Retina (tissue), 1 donor: ENCODE results near the gene ZNF77.
"Not testable (repeated sequence)": the region's sequence is repeated elsewhere in the genome, so short reads cannot be mapped to it uniquely, and the experiment has no call there.

Source experiments
- DNase-seq: peaks from one replicate; pipeline ENCODE4 v3.0.0-alpha.2; 2016

ZNF77 gene

DNA sequence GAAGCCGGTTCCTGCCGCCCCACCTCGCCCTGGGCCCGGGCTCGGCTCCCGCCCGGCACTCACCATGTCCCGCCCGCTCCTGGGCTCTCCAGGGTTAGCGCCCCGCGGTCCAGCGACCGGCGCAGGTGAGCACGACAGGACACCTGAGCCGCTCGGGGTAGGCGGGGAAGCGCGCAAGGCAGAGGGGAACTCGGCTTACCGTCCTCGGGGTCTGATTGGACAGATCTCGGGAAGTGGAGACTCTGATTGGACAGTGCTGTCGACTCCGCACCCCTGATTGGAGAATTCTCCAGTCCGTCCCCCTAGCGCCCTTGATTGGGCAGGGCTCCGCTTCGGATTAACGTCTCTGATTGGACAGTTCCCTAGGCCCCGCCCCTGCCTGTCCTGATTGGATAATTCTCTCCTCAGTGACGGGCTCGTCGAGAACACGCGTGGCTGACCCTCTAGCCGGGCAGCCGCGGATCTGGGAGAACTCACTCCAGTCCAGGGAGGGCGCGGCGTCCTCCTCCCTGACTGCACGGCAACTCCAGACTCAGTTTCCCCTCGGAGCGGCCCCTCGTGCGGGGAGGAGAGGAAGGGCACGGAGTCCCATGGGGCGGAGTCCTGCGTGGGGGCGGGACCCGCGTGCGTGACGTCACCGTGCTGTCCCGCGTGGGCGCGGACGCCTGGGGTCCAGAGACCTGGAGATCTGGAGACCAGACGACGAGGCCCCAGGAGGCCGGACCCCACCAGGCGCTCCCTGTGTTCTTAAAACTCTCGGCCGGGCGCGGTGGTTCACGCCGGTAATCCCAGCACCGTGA, at the start of gene ZNF77:
Gene ZNF77, minus strand, starts transcription at position 197 of the 800 bp plus-strand sequence. Its CDS starts 131 bp downstream, at position 66.
- DNase-seq = peak; percentile 97

- no peak for DNase-seq
Measured at GRCh38 chr19:2993579-2993978, 48.8 kb upstream of the ZNF77 start.

GRCh38 chr19:2992958-2993357, 48.2 kb upstream of the ZNF77 start:
- no peak for DNase-seq

GRCh38 chr19:2992333-2992732, 47.6 kb upstream of the ZNF77 start:
- not testable (repeated sequence) for DNase-seq

DNA sequence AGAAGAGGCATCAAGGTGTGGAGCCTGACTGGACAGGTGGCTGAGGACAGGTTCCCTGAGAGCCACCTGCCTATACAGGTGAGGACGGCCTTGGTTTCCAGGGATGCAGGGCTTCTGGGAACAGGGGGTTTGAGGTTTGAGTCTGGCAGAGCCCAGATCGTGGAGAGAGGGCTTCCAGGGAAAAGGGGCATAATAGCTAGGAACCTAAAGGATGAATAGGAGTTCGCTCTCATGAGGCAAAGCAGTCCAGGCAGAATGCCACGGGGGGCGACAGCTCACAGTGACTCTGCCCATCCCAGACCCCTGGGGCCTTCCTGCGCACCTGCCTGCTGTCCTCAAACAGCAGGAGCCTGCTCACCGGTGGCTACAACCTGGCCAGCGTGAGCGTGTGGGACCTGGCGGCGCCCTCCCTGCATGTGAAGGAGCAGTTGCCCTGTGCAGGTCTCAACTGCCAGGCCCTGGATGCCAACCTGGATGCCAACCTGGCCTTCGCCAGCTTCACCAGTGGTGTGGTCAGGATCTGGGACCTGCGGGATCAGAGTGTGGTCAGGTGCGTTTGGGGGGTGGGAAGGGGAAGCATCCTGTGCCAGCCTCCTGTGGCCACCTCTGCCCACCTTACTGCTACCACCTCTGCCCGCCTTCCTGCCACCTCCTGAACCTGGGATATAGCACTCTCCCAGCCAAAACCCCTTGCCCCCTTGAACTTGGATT, 44.6 kb upstream of the ZNF77 start:
- DNase-seq = no peak

- DNase-seq = no peak
Measured at GRCh38 chr19:2988568-2988967, 43.8 kb upstream of the ZNF77 start.

DNA sequence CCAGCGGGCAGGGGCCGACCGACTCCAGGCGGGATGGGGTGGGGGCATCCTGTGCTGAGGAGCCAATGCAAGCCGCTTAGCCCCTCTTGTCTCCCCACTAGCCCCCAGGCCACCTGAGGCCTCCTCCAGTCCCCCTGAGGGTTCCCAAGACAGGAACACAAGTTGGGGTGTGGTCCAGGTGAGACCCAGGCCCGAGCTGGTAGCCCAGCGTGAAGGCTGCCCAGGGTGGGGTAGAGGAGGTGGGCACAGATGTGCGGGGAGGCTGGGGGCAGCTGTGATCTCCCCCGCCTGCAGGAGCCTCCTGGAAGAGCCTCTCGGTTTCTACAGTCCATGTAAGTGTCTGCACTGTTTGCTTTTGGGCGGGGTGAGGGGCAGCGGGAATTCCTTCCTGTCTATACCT, 43.0 kb upstream of the ZNF77 start:
- DNase-seq = no peak

DNA sequence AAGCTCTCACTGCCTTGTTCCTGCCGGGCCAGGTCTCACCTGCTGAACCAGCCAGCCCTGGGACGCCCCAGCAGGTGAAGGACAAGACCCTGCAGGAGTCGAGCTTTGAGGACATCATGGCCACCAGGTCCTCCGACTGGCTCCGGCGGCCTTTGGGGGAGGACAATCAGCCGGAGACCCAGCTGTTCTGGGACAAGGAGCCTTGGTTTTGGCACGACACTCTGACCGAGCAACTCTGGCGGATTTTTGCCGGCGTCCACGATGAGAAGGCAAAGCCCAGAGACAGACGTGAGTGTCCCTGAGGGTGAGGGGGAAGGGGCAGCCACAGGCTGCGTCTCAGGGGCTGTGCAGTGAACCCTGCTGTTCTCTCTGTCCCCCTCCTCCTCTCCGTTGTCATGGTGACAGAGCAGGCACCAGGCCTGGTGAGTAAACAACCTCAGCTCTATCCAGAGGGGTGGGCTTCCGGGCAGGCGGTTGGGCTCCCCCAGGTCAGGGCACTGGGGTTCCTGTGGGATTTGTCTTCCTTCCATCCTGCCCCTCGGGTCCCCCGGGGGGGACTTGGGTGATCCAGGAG, 42.3 kb upstream of the ZNF77 start:
- peak; percentile 91 for DNase-seq

GRCh38 chr19:2984215-2984528, 39.4 kb upstream of the ZNF77 start:
- no peak for DNase-seq

DNA sequence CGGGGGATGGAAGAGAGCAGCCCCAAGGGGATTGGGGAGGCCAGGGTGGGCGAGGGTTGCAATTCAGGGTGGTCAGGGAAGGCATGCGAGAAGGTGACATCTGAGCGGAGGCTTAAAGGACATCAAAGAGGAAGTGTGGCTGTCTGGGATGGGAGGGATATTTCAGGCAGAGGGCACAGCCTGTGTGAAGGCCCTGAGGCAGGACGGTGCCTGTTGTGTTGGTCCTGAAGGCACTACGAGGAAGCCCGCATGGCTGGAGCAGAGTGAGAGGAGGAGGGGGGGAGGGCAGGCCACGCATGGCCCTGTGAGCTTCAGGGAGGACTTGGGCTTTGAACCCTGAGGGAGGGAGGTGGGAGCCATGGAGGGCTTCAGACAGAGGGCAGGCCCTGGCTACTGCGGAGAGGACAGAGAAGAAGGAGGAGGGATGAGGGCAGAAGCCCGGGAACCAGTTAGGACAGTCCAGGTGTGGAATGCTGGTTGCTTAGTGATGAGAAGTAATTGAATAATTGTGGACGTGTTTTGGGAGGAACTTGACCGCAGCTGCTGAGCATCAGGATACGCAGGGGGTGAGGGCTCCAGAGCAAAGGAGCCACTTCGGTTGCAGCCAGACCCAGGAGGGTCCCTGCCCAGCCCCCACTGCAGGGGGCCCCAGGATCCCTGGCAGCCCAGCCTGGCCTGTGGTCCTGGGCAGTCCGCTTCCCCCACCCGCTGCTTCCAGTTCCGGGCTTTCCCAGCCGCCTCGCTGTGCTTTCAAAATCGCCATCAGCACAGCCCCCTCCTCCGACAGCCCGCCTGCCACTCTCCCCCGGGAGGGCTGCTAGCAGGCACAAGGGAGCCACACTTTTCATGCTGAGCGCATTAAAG, 38.8 kb upstream of the ZNF77 start:
- DNase-seq = peak; percentile 92

DNA sequence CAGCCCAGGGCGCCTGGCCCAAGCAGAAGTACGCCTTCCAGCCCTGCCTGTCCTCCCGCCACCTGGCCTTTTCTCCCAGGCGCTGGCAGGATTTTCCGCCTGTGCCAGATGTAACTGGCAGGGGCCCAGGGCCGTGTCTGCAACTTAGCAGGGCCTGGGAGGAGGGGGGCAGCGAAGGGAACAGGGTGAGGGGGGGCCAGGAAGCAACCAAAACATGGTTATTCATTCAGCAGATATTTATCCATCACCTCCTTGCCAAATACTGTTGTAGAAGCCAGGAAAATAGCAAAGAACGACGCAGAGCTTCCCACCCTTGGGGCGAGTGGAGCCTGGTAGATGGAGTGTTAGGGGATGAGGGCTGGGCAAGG, 38.2 kb upstream of the ZNF77 start:
- peak; percentile 71 for DNase-seq

DNA sequence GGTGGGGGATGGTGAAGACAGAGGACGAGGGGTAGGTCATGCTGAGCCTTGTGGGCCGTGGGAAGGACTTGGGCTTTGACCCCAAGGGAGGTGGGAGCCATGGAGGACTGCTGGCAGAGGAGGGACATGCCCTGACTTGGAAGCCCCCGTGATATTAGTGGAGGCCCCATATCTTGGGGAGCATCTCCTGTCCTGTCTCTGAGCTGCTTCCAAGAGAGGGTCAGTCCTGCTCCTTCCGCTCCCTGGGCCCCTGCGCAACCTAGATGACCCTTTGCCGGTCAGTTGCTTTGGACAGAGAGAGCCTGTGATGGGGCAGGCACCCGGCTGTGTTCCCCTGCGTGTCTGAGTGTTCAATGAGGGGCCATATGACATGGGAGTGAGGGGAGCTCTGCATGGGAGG, 37.8 kb upstream of the ZNF77 start:
- no peak for DNase-seq

DNA sequence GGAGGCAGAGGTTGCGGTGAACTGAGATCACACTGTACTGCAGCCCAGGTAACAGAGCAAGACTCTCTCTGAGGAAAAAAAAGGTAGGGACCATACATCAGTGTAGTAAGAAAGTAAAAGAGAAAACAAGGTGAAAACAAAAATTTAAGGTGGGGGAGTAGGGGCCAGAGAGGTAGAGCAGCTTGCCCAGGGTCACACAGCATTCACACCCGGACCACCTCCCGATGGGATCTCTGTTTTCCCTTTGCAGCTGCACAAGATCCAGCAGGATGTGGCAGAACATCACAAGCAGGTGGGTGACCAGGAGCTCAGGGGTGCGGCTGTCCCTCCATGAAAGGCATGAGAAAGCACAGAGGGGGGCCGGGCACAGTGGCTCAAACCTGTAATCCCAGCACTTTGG, 37.1 kb upstream of the ZNF77 start:
- no peak for DNase-seq

DNA sequence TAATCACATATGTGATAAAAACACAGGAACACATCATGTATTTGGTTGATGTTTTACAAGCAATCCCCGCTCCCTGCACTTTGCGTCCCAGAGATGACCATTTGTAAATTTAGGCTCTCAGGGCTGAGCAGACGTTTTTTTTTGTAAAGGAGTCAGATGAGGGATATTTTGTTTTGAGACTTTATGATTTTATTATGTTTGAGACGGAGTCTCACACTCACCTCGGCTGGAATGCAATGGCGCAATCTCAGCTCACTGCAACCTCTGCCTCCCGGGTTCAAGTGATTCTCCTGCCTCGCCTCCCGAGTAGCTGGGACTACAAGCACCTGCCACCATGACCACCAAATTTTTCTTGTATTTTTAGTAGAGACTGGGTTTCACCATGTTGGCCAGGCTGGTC, 34.0 kb upstream of the ZNF77 start:
- no peak for DNase-seq

GRCh38 chr19:2978166-2978767, 33.5 kb upstream of the ZNF77 start:
- no peak for DNase-seq

GRCh38 chr19:2977746-2978138, 33.0 kb upstream of the ZNF77 start:
- no peak for DNase-seq

GRCh38 chr19:2977001-2977745, 32.4 kb upstream of the ZNF77 start, which contains the start of gene TLE6:
Gene TLE6, plus strand, starts transcription at chr19:2977564. Its CDS starts 670 bp downstream, at chr19:2978234.
- peak; percentile 99 for DNase-seq

DNA sequence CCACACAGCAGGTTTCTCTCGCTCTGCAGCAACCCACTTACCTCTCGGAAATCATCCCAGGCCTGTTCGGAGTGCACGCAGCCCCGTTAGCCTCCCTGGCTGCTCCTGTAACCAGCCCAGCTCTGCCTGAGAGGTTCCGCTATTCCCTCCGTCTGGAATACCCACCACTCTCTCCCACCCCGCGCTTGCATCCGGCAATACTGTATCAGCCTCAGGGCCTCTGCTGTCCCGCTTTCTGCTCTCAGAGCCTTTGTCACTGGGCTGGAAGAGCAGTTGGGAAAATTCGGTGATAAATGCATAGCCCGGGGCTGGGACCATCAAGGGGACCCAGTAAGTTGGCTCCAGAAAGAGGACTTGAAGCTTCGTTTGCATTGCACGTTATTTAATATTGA, 31.8 kb upstream of the ZNF77 start:
- DNase-seq = no peak

GRCh38 chr19:2974342-2975041, 29.7 kb upstream of the ZNF77 start:
- no peak for DNase-seq

DNA sequence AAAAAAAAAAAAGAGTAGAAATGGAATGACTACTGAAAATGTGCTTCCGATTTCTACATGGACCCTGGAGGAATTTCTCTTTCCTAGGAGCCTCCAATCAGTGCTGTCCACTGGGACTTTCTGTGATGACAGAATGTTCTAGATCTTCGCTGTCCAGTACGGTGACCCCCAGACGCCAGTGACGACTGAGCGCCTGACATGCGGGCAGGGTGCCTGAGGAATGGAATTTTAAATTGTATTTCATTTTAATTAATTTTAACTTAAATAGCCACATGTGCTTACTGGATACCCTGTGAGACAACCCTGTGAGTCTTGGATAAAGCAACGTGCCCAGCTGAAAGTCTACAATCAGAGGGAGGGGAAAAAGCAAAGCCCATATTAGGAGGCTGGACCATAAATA, 28.5 kb upstream of the ZNF77 start:
- DNase-seq = no peak

DNA sequence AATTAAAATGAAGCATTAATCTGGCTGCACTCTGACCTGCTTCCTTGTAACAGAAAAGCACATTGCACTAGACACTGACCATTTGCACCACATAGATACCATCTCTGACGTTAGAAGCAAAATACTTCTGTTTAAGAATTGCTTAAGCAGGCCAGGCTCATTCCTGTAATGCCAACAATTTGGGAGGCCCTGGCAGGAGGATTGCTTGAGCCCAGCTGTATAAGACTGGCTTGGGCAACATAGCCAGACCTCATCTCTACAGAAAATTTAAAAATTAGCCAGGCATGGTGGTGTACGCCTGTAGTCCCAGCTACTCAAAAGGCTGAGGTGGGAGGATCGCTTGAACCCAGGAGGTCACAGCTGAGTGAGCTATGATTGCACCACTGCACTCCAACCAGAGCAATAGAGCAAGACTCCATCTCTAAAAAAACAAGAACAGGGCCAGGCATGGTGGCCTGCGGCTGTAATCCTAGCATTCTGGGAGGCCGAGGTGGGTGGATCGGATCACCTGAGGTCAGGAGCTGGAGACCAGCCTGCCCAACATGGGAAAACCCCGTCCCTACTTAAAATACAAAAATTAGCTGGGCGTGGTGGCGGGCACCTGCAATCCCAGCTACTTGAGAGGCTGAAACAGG, 25.5 kb upstream of the ZNF77 start:
- no peak for DNase-seq
